ENCODE results near the gene FGF3.

DNA sequence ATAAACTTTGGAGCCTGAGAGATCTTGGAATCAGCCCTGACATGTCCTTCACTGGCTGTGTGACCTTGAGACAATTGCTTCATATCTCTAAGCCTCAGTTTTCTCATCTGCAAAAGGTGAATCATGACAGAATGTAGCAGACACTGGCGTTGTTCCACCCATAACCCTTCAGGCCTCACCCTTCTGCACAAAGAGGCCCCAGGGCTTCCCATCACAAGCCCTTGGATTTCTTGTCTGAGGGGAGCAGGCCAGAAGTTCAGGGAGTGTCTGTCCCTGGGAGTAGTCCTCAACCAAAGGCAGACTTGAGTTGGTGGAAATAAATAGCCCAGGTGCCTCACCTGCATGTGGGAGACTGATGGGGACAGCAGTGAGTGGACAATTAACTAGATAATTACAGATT is 16.6 kb downstream of the FGF3 start:
- TF ChIP-seq, protein P1, sequence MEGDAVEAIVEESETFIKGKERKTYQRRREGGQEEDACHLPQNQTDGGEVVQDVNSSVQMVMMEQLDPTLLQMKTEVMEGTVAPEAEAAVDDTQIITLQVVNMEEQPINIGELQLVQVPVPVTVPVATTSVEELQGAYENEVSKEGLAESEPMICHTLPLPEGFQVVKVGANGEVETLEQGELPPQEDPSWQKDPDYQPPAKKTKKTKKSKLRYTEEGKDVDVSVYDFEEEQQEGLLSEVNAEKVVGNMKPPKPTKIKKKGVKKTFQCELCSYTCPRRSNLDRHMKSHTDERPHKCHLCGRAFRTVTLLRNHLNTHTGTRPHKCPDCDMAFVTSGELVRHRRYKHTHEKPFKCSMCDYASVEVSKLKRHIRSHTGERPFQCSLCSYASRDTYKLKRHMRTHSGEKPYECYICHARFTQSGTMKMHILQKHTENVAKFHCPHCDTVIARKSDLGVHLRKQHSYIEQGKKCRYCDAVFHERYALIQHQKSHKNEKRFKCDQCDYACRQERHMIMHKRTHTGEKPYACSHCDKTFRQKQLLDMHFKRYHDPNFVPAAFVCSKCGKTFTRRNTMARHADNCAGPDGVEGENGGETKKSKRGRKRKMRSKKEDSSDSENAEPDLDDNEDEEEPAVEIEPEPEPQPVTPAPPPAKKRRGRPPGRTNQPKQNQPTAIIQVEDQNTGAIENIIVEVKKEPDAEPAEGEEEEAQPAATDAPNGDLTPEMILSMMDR (IDR thresholded peaks at IDR 0.05), result no peak
- TF ChIP-seq EP300 (IDR thresholded peaks at IDR 0.05), result no peak
- no peak for TF ChIP-seq POLR2A (IDR thresholded peaks at IDR 0.05)
- no peak for TF ChIP-seq POLR2AphosphoS5 (IDR thresholded peaks at IDR 0.05)

Data from stomach (tissue), 4 donors.